Adipose tissue (tissue), 3 donors: Measurements from ENCODE around the gene CDK12. TPM values are rescaled to one million over a fixed set of nuclear protein-coding genes. Genes with fewer than 3 reads are reported as not detected.

ENCODE experiments used
- H3K27ac ChIP-seq: one replicate; pipeline ENCODE4 v1.5.1; 2013; ENCODE audit warnings: low read depth, low read length
- WGBS, 3 donors: extraction: QIAGEN DNeasy Blood & Tissue Kit; methylation state at CpG; one replicate each; pipeline ENCODE4 v1.1.7; 2013; 5-methylcytosine and 5-hydroxymethylcytosine counted together
- polyA plus RNA-seq, 3 donors: library from polyadenylated mRNA; stranded (reverse); fragments of 200-250 nt; gene quantifications; one replicate each; pipeline ENCODE4 v1.2.3, GENCODE V29; 2013
- donor health status: healthy with polysubstance abuse.
- donor health status: Bipolar disorder and iron deficiency.
- donor health status: healthy.

CDK12 gene
- polyA plus RNA-seq, 3 donors: 5.8 to 13.4 (median 12.9) TPM

- H3K27ac ChIP-seq: no peak overlapping the region
- 83 to 88% (median 86%) methylated on average over 9 of the region's 9 CpGs for WGBS, 3 donors
Observed at GRCh38 chr17:39568702-39569101, 107.4 kb downstream of the CDK12 start.

GRCh38 chr17:39569126-39569525 lies 107.8 kb downstream of the CDK12 start:
- WGBS, 3 donors: 32 to 86% (median 33%) methylated on average over 1 of the region's 1 CpG
- no peak overlapping the region for H3K27ac ChIP-seq

GRCh38 chr17:39572121-39572520 lies 110.8 kb downstream of the CDK12 start:
- H3K27ac ChIP-seq: no peak overlapping the region
- WGBS, 3 donors: 92 to 93% (median 92%) methylated on average over 2 of the region's 2 CpGs

GRCh38 chr17:39573447-39574298 lies 112.4 kb downstream of the CDK12 start:
- no peak overlapping the region for H3K27ac ChIP-seq
- WGBS, 3 donors: 2 to 5% (median 3%) methylated on average over 59 to 66 of the region's 66 CpGs

- H3K27ac ChIP-seq: no peak overlapping the region
- 48 to 52% (median 49%) methylated on average over 7 of the region's 7 CpGs for WGBS, 3 donors
Observed at GRCh38 chr17:39576187-39576586, 114.9 kb downstream of the CDK12 start.

- H3K27ac ChIP-seq: no peak overlapping the region
- WGBS, 3 donors: 88 to 95% (median 89%) methylated on average over 2 of the region's 2 CpGs
Observed at GRCh38 chr17:39578272-39578671, 117.0 kb downstream of the CDK12 start.

- H3K27ac ChIP-seq: no peak overlapping the region
- WGBS, 3 donors: 32 to 60% (median 59%) methylated on average over 8 of the region's 8 CpGs
Observed at GRCh38 chr17:39579318-39580081, 118.2 kb downstream of the CDK12 start.

GRCh38 chr17:39580082-39580468 lies 118.8 kb downstream of the CDK12 start:
- no peak overlapping the region for H3K27ac ChIP-seq
- 88 to 92% (median 89%) methylated on average over 7 of the region's 7 CpGs for WGBS, 3 donors

GRCh38 chr17:39581071-39581758 lies 119.9 kb downstream of the CDK12 start:
- 89 to 96% (median 91%) methylated on average over 20 of the region's 20 CpGs for WGBS, 3 donors
- no peak overlapping the region for H3K27ac ChIP-seq

GRCh38 chr17:39581759-39582085 lies 120.4 kb downstream of the CDK12 start:
- WGBS, 3 donors: 80 to 89% (median 86%) methylated on average over 4 of the region's 4 CpGs
- no peak overlapping the region for H3K27ac ChIP-seq

GRCh38 chr17:39582658-39583057 lies 121.4 kb downstream of the CDK12 start:
- WGBS, 3 donors: 34 to 61% (median 51%) methylated on average over 2 of the region's 2 CpGs
- no peak overlapping the region for H3K27ac ChIP-seq

Other genes starting within 250 kb of the CDK12 start
- under 1 TPM; 0.09 to 0.22 (median 0.12) TPM for gene STAC2, start 235.5 kb upstream of the CDK12 start, polyA plus RNA-seq
- 1 to 10 TPM; 2.3 to 4.5 (median 3.5) TPM for gene FBXL20, start 59.9 kb upstream of the CDK12 start, polyA plus RNA-seq
- 10 to 100 TPM in 2 of 3 donors, 1 to 10 TPM in 1; 5.0 to 13.3 (median 11.7) TPM for gene MED1, start 10.2 kb upstream of the CDK12 start, polyA plus RNA-seq
- under 1 TPM in 2 of 3 donors, not detected in 1; 0.01 to 0.22 TPM for gene NEUROD2, start 146.4 kb downstream of the CDK12 start, polyA plus RNA-seq
- 100 to 1,000 TPM in 1 of 3 donors, 10 to 100 TPM in 1, 1 to 10 TPM in 1; 8.7 to 183 (median 40.4) TPM for gene PPP1R1B, start 165.5 kb downstream of the CDK12 start, polyA plus RNA-seq
- gene STARD3, start 175.7 kb downstream of the CDK12 start, polyA plus RNA-seq: 10 to 100 TPM; 42.7 to 60.8 (median 46.6) TPM
- 10 to 100 TPM in 1 of 3 donors, 1 to 10 TPM in 1, under 1 TPM in 1; 0.48 to 11.5 (median 3.8) TPM for gene TCAP, start 203.9 kb downstream of the CDK12 start, polyA plus RNA-seq
- 1 to 10 TPM; 2.1 to 9.8 (median 3.3) TPM for gene PNMT, start 207.0 kb downstream of the CDK12 start, polyA plus RNA-seq
- 10 to 100 TPM in 2 of 3 donors, 1 to 10 TPM in 1; 8.4 to 19.9 (median 12.3) TPM for gene PGAP3, start 226.6 kb downstream of the CDK12 start, polyA plus RNA-seq
- 10 to 100 TPM in 1 of 3 donors, 1 to 10 TPM in 2; 7.2 to 28.0 (median 7.4) TPM for gene ERBB2, start 238.6 kb downstream of the CDK12 start, polyA plus RNA-seq